Measurements from ENCODE around the gene DLGAP5.

GRCh38 chr14:55098561-55098898, 92.9 kb downstream of the DLGAP5 start:
- TF ChIP-seq EZH2 (IDR thresholded peaks at IDR 0.05; ENCODE audit: low read length) = no peak
- TF ChIP-seq, protein P1, sequence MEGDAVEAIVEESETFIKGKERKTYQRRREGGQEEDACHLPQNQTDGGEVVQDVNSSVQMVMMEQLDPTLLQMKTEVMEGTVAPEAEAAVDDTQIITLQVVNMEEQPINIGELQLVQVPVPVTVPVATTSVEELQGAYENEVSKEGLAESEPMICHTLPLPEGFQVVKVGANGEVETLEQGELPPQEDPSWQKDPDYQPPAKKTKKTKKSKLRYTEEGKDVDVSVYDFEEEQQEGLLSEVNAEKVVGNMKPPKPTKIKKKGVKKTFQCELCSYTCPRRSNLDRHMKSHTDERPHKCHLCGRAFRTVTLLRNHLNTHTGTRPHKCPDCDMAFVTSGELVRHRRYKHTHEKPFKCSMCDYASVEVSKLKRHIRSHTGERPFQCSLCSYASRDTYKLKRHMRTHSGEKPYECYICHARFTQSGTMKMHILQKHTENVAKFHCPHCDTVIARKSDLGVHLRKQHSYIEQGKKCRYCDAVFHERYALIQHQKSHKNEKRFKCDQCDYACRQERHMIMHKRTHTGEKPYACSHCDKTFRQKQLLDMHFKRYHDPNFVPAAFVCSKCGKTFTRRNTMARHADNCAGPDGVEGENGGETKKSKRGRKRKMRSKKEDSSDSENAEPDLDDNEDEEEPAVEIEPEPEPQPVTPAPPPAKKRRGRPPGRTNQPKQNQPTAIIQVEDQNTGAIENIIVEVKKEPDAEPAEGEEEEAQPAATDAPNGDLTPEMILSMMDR (optimal IDR thresholded peaks at IDR 0.05 in 1 of 3, IDR thresholded peaks at IDR 0.05 in 1 of 3, conservative IDR thresholded peaks at IDR 0.05 in 1 of 3; ENCODE audit: extremely low read depth in 1 of 3, insufficient read depth in 2 of 3, low read length in 3 of 3) = no peak
